ENCODE measurements around the gene CC2D2B.
"Not testable (repeated sequence)": the region's sequence is repeated elsewhere in the genome, so short reads cannot be mapped to it uniquely, and the experiment has no call there.

The CC2D2B gene

GRCh38 chr10:95907456-95908253 is at the start of gene CC2D2B:
TSS of gene CC2D2B (plus strand) at chr10:95907975. CDS start at chr10:95911324, 3,349 bp downstream.
- peak; percentile 57 to 76 for DNase-seq

- no peak for DNase-seq
These were observed 47.4 kb upstream of the CC2D2B start for GRCh38 chr10:95860166-95860940.

- no peak for DNase-seq
These were observed 46.4 kb upstream of the CC2D2B start for GRCh38 chr10:95861386-95861785.

GRCh38 chr10:95864906-95865813 is 42.6 kb upstream of the CC2D2B start:
- DNase-seq: peak in 1 of 2 experiments; percentile 2

- DNase-seq: no peak
These were observed 41.8 kb upstream of the CC2D2B start for GRCh38 chr10:95865814-95866466.

GRCh38 chr10:95866467-95866842 is 41.3 kb upstream of the CC2D2B start:
- DNase-seq: no peak

GRCh38 chr10:95867866-95868265 is 39.9 kb upstream of the CC2D2B start:
- no peak for DNase-seq

- DNase-seq: no peak
These were observed 35.5 kb upstream of the CC2D2B start for GRCh38 chr10:95872158-95872711.

- DNase-seq: no peak
These were observed 34.6 kb upstream of the CC2D2B start for GRCh38 chr10:95873139-95873538.

GRCh38 chr10:95873651-95874050 is 34.1 kb upstream of the CC2D2B start:
- no peak for DNase-seq

GRCh38 chr10:95874783-95875182 is 33.0 kb upstream of the CC2D2B start:
- not testable (repeated sequence) for DNase-seq

- no peak for DNase-seq
These were observed 31.0 kb upstream of the CC2D2B start for GRCh38 chr10:95876756-95877155.

- no peak for DNase-seq
These were observed 29.9 kb upstream of the CC2D2B start for GRCh38 chr10:95877881-95878280.

GRCh38 chr10:95880704-95881103 is 27.1 kb upstream of the CC2D2B start:
- no peak for DNase-seq

- DNase-seq: no peak
These were observed 26.5 kb upstream of the CC2D2B start for GRCh38 chr10:95881316-95881715.

GRCh38 chr10:95889830-95890229 is 17.9 kb upstream of the CC2D2B start:
- DNase-seq: no peak

GRCh38 chr10:95896071-95896850 is 11.5 kb upstream of the CC2D2B start:
- no peak for DNase-seq

GRCh38 chr10:95905897-95906580 is 1.7 kb upstream of the CC2D2B start:
- DNase-seq: not testable (repeated sequence)

GRCh38 chr10:95906677-95907455 is 909 bp upstream of the CC2D2B start:
- peak; percentile 27 to 34 for DNase-seq

- no peak for DNase-seq
These were observed 675 bp downstream of the CC2D2B start for GRCh38 chr10:95908450-95908849.

Data from stimulated activated CD4-positive, alpha-beta T cell treated with anti-CD3 and anti-CD28 coated beads, Interleukin-4, amount 100 ng/mL, for 4 hours (primary cell).